ENCODE results near the gene PLEKHM3.

GRCh38 chr2:208013285-208014178 is 11.8 kb downstream of the PLEKHM3 start:
- TF ChIP-seq ZNF274 (IDR thresholded peaks at IDR 0.05; ENCODE audit: low read depth, low read length), result no peak
- no peak for TF ChIP-seq SUZ12 (IDR thresholded peaks at IDR 0.05; ENCODE audit: extremely low read depth, insufficient read depth, insufficient read length)
- no peak for TF ChIP-seq YY1 (IDR thresholded peaks at IDR 0.05; ENCODE audit: insufficient read depth, insufficient read length)
